Inferior parietal cortex (tissue), 1 donor: ENCODE data around the gene ZNF546.
"Not testable (repeated sequence)": the region's sequence is repeated elsewhere in the genome, so short reads cannot be mapped to it uniquely, and the experiment has no call there.

Experiments
- DNase-seq: peaks from one replicate; pipeline ENCODE4 v3.0.0-alpha.2; 2016; ENCODE audit errors: extremely low spot score

Gene ZNF546

GRCh38 chr19:39996811-39997637 lies at the start of gene ZNF546:
Gene ZNF546 (plus strand): TSS chr19:39997060. CDS start chr19:39998327, 1,267 bp downstream.
- DNase-seq: peak; percentile 96

GRCh38 chr19:39949026-39949747 lies 47.7 kb upstream of the ZNF546 start:
- DNase-seq: no peak

- DNase-seq: no peak
These were observed 45.7 kb upstream of the ZNF546 start for GRCh38 chr19:39951065-39951650.

GRCh38 chr19:39951686-39952085 lies 45.2 kb upstream of the ZNF546 start:
- DNase-seq: no peak

GRCh38 chr19:39953915-39954314 lies 42.9 kb upstream of the ZNF546 start:
- DNase-seq: no peak

- not testable (repeated sequence) for DNase-seq
These were observed 39.0 kb upstream of the ZNF546 start for GRCh38 chr19:39957886-39958285.

- DNase-seq: not testable (repeated sequence)
These were observed 37.9 kb upstream of the ZNF546 start for GRCh38 chr19:39958942-39959341.

GRCh38 chr19:39959407-39959806 lies 37.5 kb upstream of the ZNF546 start:
- not testable (repeated sequence) for DNase-seq

GRCh38 chr19:39963898-39964297 lies 33.0 kb upstream of the ZNF546 start:
- no peak for DNase-seq

GRCh38 chr19:39966617-39967016 lies 30.2 kb upstream of the ZNF546 start:
- no peak for DNase-seq

- DNase-seq: no peak
These were observed 29.3 kb upstream of the ZNF546 start for GRCh38 chr19:39967561-39967960.

- no peak for DNase-seq
These were observed 28.1 kb upstream of the ZNF546 start for GRCh38 chr19:39968789-39969188.

- DNase-seq: no peak
These were observed 27.6 kb upstream of the ZNF546 start for GRCh38 chr19:39969266-39969665.

- DNase-seq: no peak
These were observed 27.0 kb upstream of the ZNF546 start for GRCh38 chr19:39969681-39970424.

GRCh38 chr19:39970425-39970674 lies 26.5 kb upstream of the ZNF546 start:
- no peak for DNase-seq

- DNase-seq: peak; percentile 99
These were observed 26.0 kb upstream of the ZNF546 start, which contains the start of gene PSMC4 for GRCh38 chr19:39970675-39971379. Gene PSMC4 (plus strand): TSS chr19:39971165. CDS start chr19:39971203, 38 bp downstream.

- no peak for DNase-seq
These were observed 25.4 kb upstream of the ZNF546 start for GRCh38 chr19:39971380-39972035.

GRCh38 chr19:39974377-39975155 lies 22.3 kb upstream of the ZNF546 start:
- DNase-seq: no peak

- no peak for DNase-seq
These were observed 14.0 kb upstream of the ZNF546 start for GRCh38 chr19:39982883-39983282.

GRCh38 chr19:39983695-39984300 lies 13.1 kb upstream of the ZNF546 start:
- no peak for DNase-seq
